Sigmoid colon (tissue), 3 donors: ENCODE data around the gene PLGRKT.

ENCODE experiments used
- CTCF ChIP-seq, 4 experiments: fragments of 450-650 bp in 3 of 4; fragments of 200-600 bp in 1 of 4; IDR thresholded peaks; one replicate each; pipeline ENCODE4 v1.5.1; 2016 to 2019; ENCODE audit warnings: antibody characterized with exemption in 4 of 4, mild to moderate bottlenecking in 3 of 4, moderate library complexity in 2 of 4
- POLR2A ChIP-seq, 2 donors: fragments of 450-650 bp; IDR thresholded peaks; one replicate each; pipeline ENCODE4 v1.6.1; 2016; ENCODE audit warnings: antibody characterized with exemption in 2 of 2, mild to moderate bottlenecking in 2 of 2, moderate library complexity in 2 of 2

GRCh38 chr9:5326893-5327548, 110.7 kb downstream of the PLGRKT start:
- no peak for TF ChIP-seq CTCF (IDR thresholded peaks at IDR 0.05)
- no peak for TF ChIP-seq POLR2A (IDR thresholded peaks at IDR 0.05)
